GM23338 (cell line): ENCODE results near the gene DSG2. TPM values are rescaled to one million over a fixed set of nuclear protein-coding genes. Genes with fewer than 3 reads are reported as not detected.

ENCODE experiments used
- ATAC-seq: fragments of 200-7000 bp; cut with Tn5 transposase; 3 replicates; pipeline ENCODE4 v1.9.1; 2020
- DNase-seq: peaks from one replicate; pipeline ENCODE4 v3.0.0-alpha.2; 2015; ENCODE audit warnings: low spot score
- H2AFZ ChIP-seq: fragments of 200-600 bp; sonication (generic); 2 replicates; pipeline ENCODE4 v1.8.0; 2016; ENCODE audit warnings: antibody characterized with exemption, mild to moderate bottlenecking, moderate library complexity
- H3F3A ChIP-seq: fragments of 200-600 bp; sonication (generic); replicated peaks from 2 replicates; pipeline ENCODE4 v1.8.0; 2017; ENCODE audit warnings: antibody characterized with exemption, mixed run types, low read depth
- H3K27ac ChIP-seq: fragments of 200-600 bp; sonication (generic); 2 replicates; pipeline ENCODE4 v1.6.1; 2016; ENCODE audit warnings: low read depth
- H3K27me3 ChIP-seq: fragments of 200-600 bp; sonication (generic); 2 replicates; pipeline ENCODE4 v1.8.0; 2016; ENCODE audit warnings: mild to moderate bottlenecking, mixed run types, moderate library complexity; ENCODE audit not compliant: insufficient read depth
- H3K36me3 ChIP-seq: fragments of 200-600 bp; sonication (generic); 2 replicates; pipeline ENCODE4 v1.8.0; 2016; ENCODE audit warnings: mild to moderate bottlenecking; ENCODE audit not compliant: insufficient read depth
- H3K4me1 ChIP-seq: fragments of 200-600 bp; sonication (generic); 2 replicates; pipeline ENCODE4 v1.8.0; 2016; ENCODE audit warnings: mild to moderate bottlenecking, moderate library complexity; ENCODE audit not compliant: insufficient read depth
- H3K4me2 ChIP-seq: fragments of 200-600 bp; sonication (generic); 2 replicates; pipeline ENCODE4 v1.7.1; 2017; ENCODE audit warnings: mixed run types
- H3K4me3 ChIP-seq: fragments of 200-600 bp; sonication (generic); 2 replicates; pipeline ENCODE4 v1.6.1; 2016; ENCODE audit warnings: mixed run types
- H3K79me2 ChIP-seq: fragments of 200-600 bp; sonication (generic); replicated peaks from 2 replicates; pipeline ENCODE4 v1.8.0; 2017; ENCODE audit warnings: mild to moderate bottlenecking; ENCODE audit not compliant: insufficient read depth
- H3K9me2 ChIP-seq: fragments of 200-600 bp; sonication (generic); 2 replicates; pipeline ENCODE4 v1.8.0; 2017; ENCODE audit not compliant: insufficient read depth
- H4K20me1 ChIP-seq: fragments of 200-600 bp; sonication (generic); replicated peaks from 2 replicates; pipeline ENCODE4 v1.8.0; 2017; ENCODE audit warnings: mild to moderate bottlenecking; ENCODE audit not compliant: insufficient read depth
- H3K27ac Mint-ChIP-seq: 2 replicates; pipeline ENCODE4 v1.8.0; 2020; ENCODE audit warnings: inconsistent platforms, mild to moderate bottlenecking, moderate library complexity, mixed read lengths
- H3K27me3 Mint-ChIP-seq: 3 replicates; pipeline ENCODE4 v1.8.0; 2022; ENCODE audit warnings: low read depth, mild to moderate bottlenecking, moderate library complexity, mixed read lengths, inconsistent platforms; ENCODE audit not compliant: insufficient read depth, poor library complexity
- H3K36me3 Mint-ChIP-seq: 3 replicates; pipeline ENCODE4 v1.8.0; 2021; ENCODE audit warnings: low read depth, mild to moderate bottlenecking, inconsistent platforms, moderate library complexity, mixed read lengths
- H3K4me1 Mint-ChIP-seq: 3 replicates; pipeline ENCODE4 v1.8.0; 2020; ENCODE audit warnings: mild to moderate bottlenecking, inconsistent platforms, mixed read lengths
- H3K4me3 Mint-ChIP-seq: 3 replicates; pipeline ENCODE4 v1.8.0; 2021; ENCODE audit warnings: moderate library complexity, mild to moderate bottlenecking, inconsistent platforms, mixed read lengths
- H3K9me3 Mint-ChIP-seq: 3 replicates; pipeline ENCODE4 v1.8.0; 2020; ENCODE audit warnings: moderate library complexity, mild to moderate bottlenecking, inconsistent platforms, mixed read lengths
- ETS1 ChIP-seq: IDR thresholded peaks from 2 replicates; pipeline ENCODE4 v1.6.1; 2016; ENCODE audit warnings: antibody characterized with exemption
- EZH2 ChIP-seq: fragments of 200-600 bp; sonication (generic); IDR thresholded peaks from one replicate; pipeline ENCODE4 v1.8.0; 2017; ENCODE audit warnings: antibody characterized with exemption, mild to moderate bottlenecking, low read depth; ENCODE audit not compliant: unreplicated experiment
- EZH2phosphoT487 ChIP-seq: fragments of 200-600 bp; sonication (generic); IDR thresholded peaks from one replicate; pipeline ENCODE4 v1.8.1; 2018; ENCODE audit warnings: antibody characterized with exemption; ENCODE audit not compliant: unreplicated experiment
- NANOG ChIP-seq: IDR thresholded peaks from 2 replicates; pipeline ENCODE4 v1.6.1; 2016; ENCODE audit warnings: antibody characterized with exemption, borderline replicate concordance
- STAT1 ChIP-seq: IDR thresholded peaks from one replicate; pipeline ENCODE4 v1.6.1; 2016; ENCODE audit warnings: antibody characterized with exemption; ENCODE audit not compliant: unreplicated experiment
- ZNF331 ChIP-seq: fragments of 250-450 bp; sonication (Bioruptor Pico); IDR thresholded peaks from 2 replicates; pipeline ENCODE4 v1.5.0; 2020; ENCODE audit warnings: low read depth, mild to moderate bottlenecking, moderate library complexity
- ZNF462 ChIP-seq: fragments of 250-450 bp; sonication (Bioruptor Pico); IDR thresholded peaks from 2 replicates; pipeline ENCODE4 v1.5.0; 2020; ENCODE audit warnings: mild to moderate bottlenecking, moderate library complexity
- polyA plus RNA-seq: library from polyadenylated mRNA; unstranded; fragments of >200 nt; fragmentation: Nextera tagmentation; extraction: Ambion mirVana; gene quantifications from 2 replicates; pipeline ENCODE4 v1.2.1, GENCODE V29; 2016
- total RNA-seq: library from RNA; depleted of rRNA; stranded (reverse); fragments of >200 nt; shearing (Covaris generic); gene quantifications from 2 replicates; pipeline ENCODE4 v1.2.3, GENCODE V29; 2014
- TF ChIP-seq, protein P1 (sequence below): IDR thresholded peaks from one replicate; pipeline ENCODE4 v1.6.1; 2018; ENCODE audit warnings: antibody characterized with exemption; ENCODE audit not compliant: unreplicated experiment

DSG2 gene
- total and polyA plus RNA-seq, 2 experiments from 2014 or later = 44.7 to 144 TPM

DNA sequence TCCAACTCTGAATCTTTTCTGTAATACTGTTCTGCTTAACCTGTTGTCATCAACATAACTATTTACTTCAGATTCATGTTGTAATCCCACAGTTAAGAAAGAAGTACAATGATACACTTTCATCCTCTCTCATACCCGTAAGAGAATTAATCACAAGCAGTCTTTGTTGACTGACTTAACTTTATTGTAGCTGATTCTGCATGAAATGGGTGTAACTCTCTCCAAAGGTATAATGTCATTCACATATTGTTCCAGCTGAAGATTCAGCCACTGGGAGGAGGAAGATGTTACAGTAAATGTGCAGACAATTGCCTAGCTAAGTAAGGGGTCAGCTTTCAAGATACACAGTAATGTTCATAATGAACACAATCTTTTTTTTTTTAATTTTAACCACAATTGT, 13.5 kb upstream of the DSG2 start (continued):
- TF ChIP-seq ZNF462 (no peak), EZH2phosphoT487 (no peak), EZH2 (no peak), ZNF331 (CRISPR knock-in tag) (no peak)
- TF ChIP-seq, protein P1, sequence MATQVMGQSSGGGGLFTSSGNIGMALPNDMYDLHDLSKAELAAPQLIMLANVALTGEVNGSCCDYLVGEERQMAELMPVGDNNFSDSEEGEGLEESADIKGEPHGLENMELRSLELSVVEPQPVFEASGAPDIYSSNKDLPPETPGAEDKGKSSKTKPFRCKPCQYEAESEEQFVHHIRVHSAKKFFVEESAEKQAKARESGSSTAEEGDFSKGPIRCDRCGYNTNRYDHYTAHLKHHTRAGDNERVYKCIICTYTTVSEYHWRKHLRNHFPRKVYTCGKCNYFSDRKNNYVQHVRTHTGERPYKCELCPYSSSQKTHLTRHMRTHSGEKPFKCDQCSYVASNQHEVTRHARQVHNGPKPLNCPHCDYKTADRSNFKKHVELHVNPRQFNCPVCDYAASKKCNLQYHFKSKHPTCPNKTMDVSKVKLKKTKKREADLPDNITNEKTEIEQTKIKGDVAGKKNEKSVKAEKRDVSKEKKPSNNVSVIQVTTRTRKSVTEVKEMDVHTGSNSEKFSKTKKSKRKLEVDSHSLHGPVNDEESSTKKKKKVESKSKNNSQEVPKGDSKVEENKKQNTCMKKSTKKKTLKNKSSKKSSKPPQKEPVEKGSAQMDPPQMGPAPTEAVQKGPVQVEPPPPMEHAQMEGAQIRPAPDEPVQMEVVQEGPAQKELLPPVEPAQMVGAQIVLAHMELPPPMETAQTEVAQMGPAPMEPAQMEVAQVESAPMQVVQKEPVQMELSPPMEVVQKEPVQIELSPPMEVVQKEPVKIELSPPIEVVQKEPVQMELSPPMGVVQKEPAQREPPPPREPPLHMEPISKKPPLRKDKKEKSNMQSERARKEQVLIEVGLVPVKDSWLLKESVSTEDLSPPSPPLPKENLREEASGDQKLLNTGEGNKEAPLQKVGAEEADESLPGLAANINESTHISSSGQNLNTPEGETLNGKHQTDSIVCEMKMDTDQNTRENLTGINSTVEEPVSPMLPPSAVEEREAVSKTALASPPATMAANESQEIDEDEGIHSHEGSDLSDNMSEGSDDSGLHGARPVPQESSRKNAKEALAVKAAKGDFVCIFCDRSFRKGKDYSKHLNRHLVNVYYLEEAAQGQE = no peak

DNA sequence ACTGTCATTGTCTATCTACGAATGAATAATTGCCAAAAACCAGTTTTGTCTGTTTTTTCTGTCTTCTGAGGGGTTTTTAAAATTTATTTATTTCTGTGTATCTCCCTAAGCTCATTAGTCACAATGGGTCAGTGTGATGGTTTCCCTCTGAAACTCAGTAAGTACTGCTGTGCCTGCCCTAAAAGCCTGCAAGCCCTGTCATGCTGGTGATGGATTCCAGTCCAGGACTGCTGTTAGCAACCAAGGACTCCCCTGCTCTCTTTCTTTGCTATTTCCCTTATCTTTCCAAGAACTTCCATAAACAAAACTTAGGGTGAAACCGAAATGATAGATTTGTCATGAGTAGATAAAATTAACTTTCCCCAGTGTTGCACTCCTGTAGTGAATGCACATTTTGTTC, 11.8 kb upstream of the DSG2 start:
- Histone ChIP-seq H3K9me2 (0 out of 2 replicates have a peak, but pooled peaks cover 4% of the 10 kb centered on the region), H3K27me3 (no peaks in the 10 kb centered on the region), H4K20me1 (no peaks in the 10 kb centered on the region), H3F3A (no peaks in the 10 kb centered on the region), H3K27ac (no peak overlapping the region), H3K4me1 (no peaks in the 10 kb centered on the region; the same call in 1 of the 2 replicates), H3K79me2 (no peaks in the 10 kb centered on the region), H2AFZ (peak overlapping the region; percentile 80), H3K36me3 (no peaks in the 10 kb centered on the region), H3K4me2 (no peak overlapping the region), H3K4me3 (no peak overlapping the region)
- no peak for ATAC-seq
- no peaks in the 10 kb centered on the region for H3K36me3 Mint-ChIP-seq
- H3K27me3 Mint-ChIP-seq = peaks cover 4% of the 10 kb centered on the region
- no peaks in the 10 kb centered on the region for H3K9me3 Mint-ChIP-seq
- no peak for DNase-seq
- no peak overlapping the region for H3K4me3 Mint-ChIP-seq
- no peak overlapping the region for H3K27ac Mint-ChIP-seq
- peaks cover 9% of the 10 kb centered on the region; the same call in 2 of the 3 replicates for H3K4me1 Mint-ChIP-seq
- TF ChIP-seq NANOG (no peak), ETS1 (no peak), STAT1 (no peak)
